NCI-H510A (cell line): ENCODE measurements around the gene RPLP1.

Source experiments
- DNase-seq: peaks from one replicate; lab custom pipeline; 2025; lab: John Stamatoyannopoulos, UW

RPLP1 gene

GRCh38 chr15:69469467-69470201, 17.0 kb downstream of the RPLP1 start:
- DNase-seq, result no peak

- DNase-seq, result no peak
These were observed 19.4 kb downstream of the RPLP1 start for GRCh38 chr15:69472046-69472445.

DNA sequence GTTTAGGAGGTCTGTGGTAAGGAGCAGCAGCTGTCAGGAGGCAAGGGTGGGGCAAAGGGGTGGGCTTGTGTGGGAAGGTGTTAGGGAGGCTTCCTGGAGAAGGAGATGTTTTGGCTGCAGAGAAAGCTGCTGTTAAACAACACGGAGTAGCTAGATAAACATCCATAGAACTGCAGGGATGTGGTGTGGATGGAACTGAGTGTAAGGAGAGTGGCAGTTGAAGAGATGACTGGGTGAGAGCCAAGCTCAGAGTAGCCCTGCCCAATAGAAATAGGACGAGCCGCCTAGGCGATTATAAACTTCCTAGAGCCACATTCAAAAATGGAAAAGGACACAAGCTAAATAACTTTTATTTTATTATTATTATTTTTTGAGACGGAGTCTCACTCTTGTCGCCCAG, 19.9 kb downstream of the RPLP1 start:
- no peak for DNase-seq

DNA sequence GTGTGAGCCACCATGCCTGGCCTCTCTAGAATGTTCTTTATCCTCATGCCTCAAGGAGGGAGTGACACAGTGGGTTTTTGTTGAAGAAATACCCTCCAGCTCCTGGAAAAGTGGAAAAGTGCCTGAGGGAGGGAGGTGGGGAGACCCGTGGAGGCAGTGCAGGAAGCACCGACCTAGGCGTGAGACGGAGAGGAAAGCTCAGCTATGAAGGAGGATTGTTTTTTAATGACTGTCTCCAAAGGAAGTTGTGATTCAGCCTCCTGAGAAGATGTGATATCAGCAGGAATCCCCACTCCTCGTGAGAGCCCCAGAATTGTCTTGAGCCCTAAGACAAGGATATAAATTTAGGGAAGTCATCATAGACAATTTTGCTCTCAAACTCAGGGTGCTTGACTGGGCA, 21.7 kb downstream of the RPLP1 start:
- no peak for DNase-seq

- DNase-seq, result no peak
These were observed 22.3 kb downstream of the RPLP1 start for GRCh38 chr15:69474846-69475455.

DNA sequence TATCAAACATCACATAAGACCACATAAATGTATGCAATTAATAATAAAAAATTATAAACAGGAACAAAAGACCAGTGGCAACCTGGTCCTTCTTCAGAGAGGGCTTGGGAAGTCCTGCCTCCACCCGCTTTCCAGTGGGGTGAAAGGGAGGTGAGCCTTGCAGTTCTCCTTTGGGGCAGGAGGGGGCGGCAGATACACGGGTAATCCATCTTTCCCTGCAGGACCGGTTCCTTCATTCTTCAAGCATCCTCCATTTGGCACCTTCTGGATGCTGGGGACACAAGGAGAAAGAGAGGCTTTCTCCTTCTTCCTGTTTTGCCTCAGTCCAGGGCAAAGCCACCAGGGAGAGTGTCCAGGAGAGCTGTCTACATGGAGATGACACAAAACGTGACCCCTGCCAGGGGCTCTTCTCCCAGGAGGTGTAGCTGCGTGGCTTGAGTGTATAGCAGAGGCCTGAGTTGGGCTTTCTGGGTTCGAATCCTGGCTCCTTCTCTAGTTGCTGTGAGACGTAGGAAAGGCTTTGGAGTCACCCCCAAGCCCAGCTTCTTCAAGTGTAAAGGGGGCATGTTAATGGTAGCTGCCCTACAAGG, 23.2 kb downstream of the RPLP1 start:
- DNase-seq, result no peak

DNA sequence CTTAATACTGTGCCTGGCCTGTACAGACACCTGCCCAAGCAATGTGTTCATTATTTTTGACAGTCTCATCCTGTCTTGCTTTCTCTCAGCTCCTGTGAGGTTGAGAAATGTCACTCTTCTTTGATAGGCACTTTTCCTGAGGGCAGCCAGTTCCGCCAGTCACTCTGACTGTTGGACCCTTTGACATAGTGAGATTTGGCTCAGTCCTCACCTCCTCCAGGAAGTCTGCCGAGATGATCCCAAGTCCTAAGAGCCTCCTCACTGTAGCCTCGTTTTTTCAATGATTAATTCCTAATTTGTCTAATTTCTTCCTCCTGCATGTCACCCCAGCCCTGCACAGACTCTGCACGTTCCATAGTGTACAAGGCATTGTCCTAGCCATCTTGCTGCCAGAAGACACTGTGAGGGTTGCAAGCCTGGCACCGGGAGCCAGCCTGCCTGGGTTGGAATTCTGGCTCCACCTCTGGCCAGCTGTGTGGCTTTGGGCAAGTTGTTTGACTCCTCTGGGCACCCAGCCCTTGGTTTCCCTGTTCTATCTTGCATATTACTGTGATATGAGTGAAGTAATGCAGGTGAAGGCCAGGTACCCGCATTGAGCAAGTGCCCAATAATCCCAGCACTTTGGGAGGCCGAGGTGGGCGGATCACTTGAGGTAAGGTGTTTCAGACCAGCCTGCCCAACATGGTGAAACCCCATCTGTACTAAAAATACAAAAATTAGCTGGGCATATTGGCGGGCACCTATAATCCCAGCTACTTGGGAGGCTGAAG, 24.3 kb downstream of the RPLP1 start:
- no peak for DNase-seq

GRCh38 chr15:69478259-69478781, 25.7 kb downstream of the RPLP1 start:
- DNase-seq, result peak; percentile 28

DNA sequence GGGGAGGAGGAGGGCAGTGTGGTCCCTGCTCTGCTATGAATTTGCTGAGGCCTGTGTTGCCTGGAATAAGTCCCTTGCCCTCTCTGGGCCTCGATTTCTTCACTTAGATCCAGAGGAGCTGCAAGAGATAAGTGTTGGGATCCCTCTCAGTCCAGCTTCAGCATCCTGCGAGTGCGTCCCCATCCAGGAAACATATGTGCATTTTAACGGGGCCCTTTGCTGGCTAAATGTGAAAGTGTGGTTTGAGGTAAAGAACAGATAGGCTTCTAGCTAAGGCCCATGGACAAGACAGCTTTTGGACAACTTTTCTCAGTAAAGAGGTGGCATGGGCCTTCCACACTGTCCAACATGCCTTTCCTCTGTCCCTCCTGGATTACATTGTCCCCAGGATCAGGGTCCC, 26.5 kb downstream of the RPLP1 start:
- no peak for DNase-seq

- no peak for DNase-seq
These were observed 27.4 kb downstream of the RPLP1 start for GRCh38 chr15:69479971-69480370.

- no peak for DNase-seq
These were observed 28.3 kb downstream of the RPLP1 start for GRCh38 chr15:69480932-69481331.

GRCh38 chr15:69482686-69483256, 30.2 kb downstream of the RPLP1 start:
- no peak for DNase-seq

DNA sequence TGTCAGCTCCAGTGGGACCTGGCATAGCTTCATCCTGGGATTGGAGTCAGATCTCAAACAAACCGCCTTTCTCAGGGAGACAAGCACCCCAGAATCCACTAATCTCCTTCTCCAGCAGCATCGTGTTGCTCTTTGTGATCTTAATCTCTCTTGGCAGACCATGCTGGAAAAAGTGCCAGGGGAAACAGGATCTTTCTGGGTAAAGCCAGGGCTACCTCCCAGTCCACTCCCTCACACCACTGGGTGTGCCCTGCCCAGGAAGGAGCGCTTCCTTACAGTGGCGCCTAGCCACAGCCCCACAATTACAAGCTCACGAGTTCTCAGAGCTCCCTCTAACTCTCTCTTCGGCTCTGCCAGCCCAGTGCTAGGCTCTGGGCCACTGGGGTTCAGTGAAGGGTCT, 32.2 kb downstream of the RPLP1 start:
- DNase-seq, result no peak

GRCh38 chr15:69486481-69487110, 34.0 kb downstream of the RPLP1 start:
- no peak for DNase-seq

GRCh38 chr15:69489073-69489571, 36.5 kb downstream of the RPLP1 start:
- DNase-seq, result no peak

GRCh38 chr15:69490356-69491037, 37.9 kb downstream of the RPLP1 start:
- DNase-seq, result no peak

GRCh38 chr15:69491038-69491505, 38.5 kb downstream of the RPLP1 start:
- no peak for DNase-seq

- DNase-seq, result no peak
These were observed 40.8 kb downstream of the RPLP1 start for GRCh38 chr15:69493406-69493805.

DNA sequence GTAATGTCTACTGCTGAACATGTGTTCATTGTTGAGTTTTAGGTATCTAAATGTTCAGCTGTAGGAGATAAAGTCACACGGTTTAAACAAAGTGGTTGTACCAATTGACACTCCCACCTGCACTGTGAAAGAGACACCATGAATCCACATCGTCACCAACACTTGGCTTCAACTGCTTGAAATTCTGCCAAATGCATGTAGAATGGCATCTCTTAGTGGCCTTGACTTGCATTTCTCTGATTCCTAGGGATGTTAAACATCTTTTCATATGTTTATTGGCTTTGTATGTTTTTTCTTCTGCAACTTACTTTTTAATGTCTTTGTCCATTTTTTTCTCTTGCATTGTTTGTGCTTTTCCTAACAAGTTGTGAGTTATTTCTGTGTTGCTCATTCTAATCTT, 43.4 kb downstream of the RPLP1 start:
- DNase-seq, result no peak

- DNase-seq, result no peak
These were observed 44.5 kb downstream of the RPLP1 start for GRCh38 chr15:69497076-69497475.

DNA sequence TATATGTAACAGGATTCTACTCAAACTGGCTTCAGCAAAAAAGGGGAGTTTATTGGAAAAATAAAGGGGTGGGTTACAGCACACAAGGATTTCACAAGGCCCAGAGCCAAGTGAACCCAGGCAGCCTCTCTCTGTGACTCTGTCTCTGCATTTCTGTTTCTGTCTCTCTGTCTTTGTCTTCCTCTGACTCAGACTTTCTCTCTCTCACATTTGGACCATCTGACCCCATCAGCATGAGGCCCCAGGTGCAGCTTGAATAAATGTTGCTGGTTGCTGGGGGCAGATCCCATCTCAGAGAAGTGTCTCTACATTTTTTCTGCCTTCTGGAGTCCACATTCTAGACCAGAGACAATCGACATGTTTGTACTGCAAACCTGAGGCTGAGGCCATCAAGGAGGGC, 45.0 kb downstream of the RPLP1 start:
- no peak for DNase-seq
